CD4-positive, alpha-beta T cell treated with Interleukin-15 for 1 hour (primary cell): ENCODE measurements around the gene ZCCHC4.

ENCODE experiments used
- DNase-seq: peaks from one replicate; pipeline ENCODE4 v3.0.0-alpha.2; 2020

ZCCHC4 gene

DNA sequence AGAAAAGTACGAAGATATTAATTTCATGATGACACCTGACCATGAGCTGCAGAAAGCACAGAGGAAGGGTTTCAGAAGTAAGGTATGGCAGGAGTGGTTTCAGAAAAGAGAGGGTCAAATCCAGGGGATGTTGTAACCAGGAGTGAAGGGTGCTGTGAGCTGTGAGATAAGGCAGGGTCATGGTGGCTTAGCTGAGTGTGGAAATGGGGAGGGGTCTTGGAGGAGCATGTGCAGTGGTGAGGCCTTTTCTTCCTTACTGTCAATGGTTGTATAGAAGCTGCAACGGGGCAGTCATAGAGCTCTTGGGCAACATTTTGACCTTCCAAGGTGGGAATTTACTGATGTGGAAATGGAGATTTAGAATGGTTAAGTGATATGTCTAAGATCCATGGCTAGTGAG, 67.0 kb downstream of the ZCCHC4 start:
- DNase-seq, result no peak

DNA sequence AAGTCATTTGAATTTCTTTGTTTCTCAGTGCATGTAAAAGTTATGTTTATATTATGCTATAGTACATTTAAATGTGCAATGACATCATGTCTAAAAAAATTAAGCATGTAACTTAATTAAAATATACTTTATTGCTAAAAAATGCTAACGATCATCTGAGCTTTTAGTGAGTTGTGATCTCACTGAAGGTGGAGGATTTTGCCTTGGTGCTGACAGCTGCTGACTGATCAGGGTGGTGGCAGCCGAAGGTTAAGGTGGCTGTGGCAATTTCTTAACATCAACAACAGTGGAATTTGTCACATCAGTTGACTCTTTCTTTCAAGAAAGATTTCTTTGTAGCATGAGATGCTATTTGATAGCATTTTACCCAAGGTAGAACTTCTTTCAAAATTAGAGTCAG, 71.1 kb downstream of the ZCCHC4 start:
- DNase-seq, result no peak

DNA sequence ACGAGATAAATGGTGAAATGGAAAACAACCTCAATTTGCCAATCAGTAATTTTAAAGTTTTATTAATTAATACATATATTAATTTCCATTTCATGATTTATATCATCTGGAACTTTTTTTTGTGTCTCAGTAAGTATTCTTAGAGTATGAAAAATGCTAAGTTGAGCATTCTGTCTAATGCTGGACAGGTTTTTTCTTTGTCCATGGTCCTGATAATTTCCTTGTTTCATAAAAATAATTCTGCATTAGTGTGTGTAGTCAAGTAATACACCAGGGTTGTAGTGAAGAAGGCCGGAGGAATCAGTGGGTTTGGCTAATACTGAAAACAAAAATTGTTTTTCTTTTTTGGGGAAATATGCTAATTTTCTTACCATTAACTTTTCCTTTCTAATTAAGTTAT, 74.4 kb downstream of the ZCCHC4 start:
- DNase-seq, result no peak

DNA sequence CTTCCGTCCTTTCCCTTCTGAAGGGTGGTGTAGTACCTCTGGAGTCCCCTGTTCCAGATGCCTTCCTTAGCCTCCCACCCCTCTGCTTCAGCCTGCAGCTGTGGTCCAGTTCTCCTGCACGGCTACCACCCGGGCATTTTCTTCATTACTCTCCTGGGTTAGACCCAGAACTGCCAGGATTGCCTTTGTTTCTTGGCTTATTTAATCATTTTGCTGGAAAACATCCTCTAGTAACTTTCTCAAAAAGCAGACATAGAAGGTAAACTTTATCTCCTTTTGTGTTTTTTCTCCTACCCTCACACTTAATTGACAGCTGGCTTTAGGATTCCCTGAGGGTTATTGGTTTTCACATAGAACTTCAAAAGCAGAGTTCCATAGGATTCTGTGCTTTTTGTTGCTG, 84.7 kb downstream of the ZCCHC4 start:
- DNase-seq, result no peak

DNA sequence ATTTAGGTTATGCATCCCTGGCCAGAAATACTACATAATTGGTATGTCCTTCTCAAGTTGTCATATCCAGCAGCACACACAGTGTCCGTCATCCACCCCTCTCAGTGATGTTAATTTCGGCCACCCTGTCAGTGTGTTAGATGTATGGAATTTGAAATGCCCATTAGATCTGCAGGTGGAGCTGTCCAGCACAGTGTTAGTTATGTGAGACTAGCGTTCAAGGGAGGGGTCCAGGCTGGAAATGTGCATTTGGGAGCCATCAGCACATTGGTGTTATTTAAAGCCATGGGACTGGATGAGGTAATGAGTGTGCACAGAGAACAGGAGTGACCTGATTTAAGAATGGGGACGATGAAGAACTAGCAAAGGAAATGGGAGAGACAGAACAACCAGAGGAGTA, 86.9 kb downstream of the ZCCHC4 start:
- no peak for DNase-seq

DNA sequence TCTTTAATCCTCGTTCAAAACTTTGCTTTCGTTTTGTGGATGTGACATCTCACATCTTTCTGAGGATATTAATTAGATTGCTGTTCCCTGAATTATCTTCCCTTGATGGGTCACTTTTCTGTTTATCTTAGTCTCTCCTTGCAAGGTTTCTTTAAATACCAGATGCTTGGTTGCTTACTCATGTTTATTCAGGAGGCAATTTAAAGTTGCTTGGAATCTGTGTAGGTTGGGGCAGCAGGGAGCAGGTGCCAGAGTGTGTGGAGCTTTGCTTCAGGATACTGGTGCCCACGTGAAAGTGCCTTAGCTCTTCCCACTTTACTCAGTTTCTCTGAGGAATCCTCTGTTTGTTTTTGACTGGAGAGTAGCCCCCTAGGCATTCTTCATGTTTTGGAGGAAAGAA, 88.5 kb downstream of the ZCCHC4 start:
- no peak for DNase-seq

DNA sequence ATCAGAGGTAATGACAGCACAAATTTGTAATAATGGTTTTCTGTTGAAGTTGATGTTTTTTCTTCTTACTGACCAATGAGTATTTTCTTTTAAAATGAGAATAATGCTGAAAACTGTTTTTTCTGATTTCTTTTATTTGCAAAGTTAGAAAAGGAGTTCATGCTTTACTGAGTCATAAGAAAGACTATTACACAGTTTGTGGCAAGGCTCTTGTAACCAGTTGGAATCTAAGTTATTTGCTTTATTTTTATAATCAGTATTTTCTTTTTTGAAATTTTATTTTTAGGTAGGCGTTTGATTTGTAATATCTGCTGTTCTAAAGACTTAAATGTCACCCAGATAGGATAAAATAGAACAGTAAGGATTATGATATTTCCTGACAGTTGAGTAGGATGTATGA, 89.9 kb downstream of the ZCCHC4 start:
- no peak for DNase-seq

DNA sequence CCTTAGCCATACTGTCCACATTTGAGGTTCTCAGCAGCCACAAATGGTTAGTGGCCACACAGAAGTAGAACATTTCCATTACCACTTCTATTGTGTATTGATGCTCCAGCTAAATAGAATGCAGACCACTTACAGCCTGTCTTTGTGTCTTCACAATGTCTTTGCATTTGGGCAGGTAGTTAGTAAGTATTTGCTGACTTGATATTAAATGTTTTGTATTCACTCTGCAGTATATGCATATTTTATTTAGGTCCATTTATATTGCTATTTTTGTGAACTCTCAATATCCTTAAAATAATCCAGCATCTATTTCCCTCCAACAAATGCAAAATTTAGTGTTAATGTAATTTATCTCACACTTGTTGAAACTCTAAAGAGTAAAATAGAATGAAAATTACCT, 91.1 kb downstream of the ZCCHC4 start:
- DNase-seq, result no peak

DNA sequence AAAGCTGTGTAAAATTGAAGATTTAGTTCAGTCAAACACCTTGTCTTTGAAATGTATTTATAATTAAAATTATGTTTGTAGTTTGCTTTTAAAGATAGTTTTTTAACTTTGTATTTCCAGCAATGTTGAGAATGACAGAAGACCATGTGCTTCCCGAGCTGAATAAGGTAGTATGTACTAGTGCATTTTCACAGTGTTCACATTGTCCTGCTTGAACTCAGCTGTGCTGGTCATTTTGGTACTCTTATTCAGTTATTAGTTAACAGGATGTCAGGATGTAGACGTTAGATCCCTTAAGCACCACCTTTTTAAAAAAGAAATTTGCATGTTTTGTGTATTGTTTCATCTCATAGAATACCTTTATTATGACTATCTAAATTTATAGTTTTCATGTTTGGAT, 92.9 kb downstream of the ZCCHC4 start:
- DNase-seq, result no peak

DNA sequence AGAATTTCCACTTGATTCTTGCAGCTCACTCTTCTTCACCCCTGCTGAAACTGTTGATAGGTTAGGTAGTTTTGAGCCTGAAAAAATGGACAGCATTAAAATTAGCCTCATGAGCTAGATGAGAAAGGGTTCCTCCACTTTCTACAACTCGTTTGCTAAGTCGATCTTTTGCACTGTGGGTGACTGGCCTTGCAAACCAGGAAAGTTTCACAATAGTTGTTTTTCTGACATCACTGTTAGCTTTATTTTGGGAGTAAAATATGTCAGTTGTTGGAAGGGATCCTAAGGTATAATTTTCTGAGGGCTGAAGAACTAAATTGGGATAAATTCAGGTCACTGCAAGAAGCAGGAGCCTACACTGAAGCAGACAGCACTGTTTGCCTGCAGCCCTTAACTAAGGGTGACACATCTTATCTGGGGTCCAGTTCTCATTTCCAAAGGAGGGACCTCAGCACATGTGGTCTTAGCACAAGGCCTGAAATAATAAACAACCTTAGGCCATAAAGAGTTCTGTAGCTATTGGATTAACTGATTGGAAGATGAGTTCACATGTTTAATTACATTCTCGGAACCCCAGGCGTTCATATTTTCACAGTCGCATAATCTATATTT, 93.6 kb downstream of the ZCCHC4 start:
- no peak for DNase-seq

DNA sequence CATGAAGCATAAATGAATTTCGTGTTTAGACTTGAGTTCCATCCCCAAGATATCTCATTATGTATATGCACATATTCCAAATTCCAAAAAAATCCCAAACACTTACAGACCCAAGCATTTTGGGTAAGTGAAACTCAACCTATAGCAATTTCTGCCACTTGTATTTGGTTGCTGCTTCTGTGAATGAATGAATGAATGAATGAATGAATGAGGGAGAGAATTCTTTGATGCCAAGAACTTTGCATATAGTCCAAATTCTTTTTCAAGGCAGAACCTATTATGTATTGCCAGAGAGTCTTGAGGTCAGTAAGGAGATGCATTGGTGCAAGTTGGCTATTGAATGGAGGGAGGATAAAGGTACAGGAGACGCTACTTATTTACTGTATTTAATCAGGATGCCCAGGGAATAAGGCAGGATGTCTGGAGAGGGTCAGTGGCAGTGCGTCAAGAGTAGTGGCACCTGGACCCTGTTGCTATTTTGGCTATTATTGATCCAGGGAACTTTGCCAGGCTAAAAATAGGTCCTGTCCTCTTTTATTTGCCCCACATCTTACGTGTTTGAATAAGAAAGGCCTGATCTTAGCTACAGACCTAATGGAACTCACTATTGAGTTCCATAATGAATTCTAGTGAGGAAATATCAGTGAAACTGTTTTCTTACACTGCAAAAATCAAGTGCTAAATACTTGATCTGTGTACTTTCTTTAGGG, 98.4 kb downstream of the ZCCHC4 start:
- DNase-seq, result no peak

DNA sequence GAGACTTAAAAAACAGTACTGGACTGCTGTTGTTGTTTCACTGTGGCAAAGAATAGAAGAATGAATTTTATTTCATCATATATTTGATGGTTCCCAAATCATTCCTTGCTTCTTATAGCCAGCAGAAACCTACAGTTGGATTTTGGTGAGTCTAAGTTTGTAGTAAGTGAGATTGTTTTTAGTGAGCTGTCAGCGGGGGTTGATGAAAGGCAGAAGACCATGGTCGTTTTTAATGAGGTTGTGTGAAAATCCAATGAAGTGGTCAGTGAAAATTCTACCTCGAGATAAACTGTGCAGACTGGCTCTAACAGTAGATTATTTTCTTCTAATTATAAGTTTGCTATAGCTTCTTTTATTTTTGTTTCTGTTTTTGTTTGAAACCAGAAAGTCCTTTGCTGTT, 100.7 kb downstream of the ZCCHC4 start:
- no peak for DNase-seq

DNA sequence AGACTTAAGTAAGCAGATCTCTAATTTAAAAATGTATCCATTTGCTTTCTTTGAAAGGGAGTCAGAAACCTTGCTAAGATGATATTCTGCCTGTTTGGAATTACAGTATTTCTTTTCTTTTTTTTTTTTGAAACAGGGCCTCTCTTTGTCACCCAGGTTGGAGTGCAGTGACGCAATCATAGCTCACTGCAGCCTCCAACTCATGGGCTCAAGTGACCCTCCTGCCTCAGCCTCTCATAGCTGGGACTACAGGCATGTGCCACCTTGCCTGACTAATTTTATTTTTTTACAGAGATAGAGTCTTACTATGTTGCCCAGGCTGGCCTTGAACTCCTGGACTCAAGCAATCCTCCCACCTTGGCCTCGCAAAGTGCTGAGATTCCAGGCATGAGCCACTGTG, 104.4 kb downstream of the ZCCHC4 start:
- no peak for DNase-seq
